ENCODE results near the gene PELI1.
A peak's percentile ranks its signal among the peaks of the same experiment; 100 is the strongest.

DNA sequence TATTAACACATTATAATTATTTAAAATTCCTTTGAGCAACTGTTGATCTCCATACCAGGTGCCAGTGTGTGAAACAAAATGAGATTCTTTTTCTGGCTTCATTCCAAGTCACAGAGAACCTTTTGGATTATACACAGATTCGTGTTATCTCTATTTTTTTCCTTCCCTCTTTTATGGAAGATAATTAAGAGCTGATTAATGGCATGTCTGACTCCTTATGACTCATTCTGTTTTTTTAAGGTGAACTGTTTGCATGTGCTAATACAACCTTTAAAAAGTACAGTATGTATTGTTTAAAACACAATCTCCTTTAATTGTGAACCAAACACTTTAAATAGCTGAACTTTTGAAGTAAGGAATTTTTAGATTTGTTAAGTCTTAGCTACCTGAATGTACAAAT, 39.3 kb downstream of the PELI1 start:
- TF ChIP-seq, protein P1, sequence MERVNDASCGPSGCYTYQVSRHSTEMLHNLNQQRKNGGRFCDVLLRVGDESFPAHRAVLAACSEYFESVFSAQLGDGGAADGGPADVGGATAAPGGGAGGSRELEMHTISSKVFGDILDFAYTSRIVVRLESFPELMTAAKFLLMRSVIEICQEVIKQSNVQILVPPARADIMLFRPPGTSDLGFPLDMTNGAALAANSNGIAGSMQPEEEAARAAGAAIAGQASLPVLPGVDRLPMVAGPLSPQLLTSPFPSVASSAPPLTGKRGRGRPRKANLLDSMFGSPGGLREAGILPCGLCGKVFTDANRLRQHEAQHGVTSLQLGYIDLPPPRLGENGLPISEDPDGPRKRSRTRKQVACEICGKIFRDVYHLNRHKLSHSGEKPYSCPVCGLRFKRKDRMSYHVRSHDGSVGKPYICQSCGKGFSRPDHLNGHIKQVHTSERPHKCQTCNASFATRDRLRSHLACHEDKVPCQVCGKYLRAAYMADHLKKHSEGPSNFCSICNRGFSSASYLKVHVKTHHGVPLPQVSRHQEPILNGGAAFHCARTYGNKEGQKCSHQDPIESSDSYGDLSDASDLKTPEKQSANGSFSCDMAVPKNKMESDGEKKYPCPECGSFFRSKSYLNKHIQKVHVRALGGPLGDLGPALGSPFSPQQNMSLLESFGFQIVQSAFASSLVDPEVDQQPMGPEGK (CRISPR knock-in tag; IDR thresholded peaks at IDR 0.05; ENCODE audit: borderline replicate concordance): no peak
- TF ChIP-seq ZNF565 (CRISPR knock-in tag; conservative IDR thresholded peaks at IDR 0.05; ENCODE audit: low read depth): no peak
- TF ChIP-seq, protein P2, sequence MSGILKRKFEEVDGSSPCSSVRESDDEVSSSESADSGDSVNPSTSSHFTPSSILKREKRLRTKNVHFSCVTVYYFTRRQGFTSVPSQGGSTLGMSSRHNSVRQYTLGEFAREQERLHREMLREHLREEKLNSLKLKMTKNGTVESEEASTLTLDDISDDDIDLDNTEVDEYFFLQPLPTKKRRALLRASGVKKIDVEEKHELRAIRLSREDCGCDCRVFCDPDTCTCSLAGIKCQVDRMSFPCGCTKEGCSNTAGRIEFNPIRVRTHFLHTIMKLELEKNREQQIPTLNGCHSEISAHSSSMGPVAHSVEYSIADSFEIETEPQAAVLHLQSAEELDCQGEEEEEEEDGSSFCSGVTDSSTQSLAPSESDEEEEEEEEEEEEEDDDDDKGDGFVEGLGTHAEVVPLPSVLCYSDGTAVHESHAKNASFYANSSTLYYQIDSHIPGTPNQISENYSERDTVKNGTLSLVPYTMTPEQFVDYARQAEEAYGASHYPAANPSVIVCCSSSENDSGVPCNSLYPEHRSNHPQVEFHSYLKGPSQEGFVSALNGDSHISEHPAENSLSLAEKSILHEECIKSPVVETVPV (CRISPR knock-in tag; IDR thresholded peaks at IDR 0.05): 0 out of 2 replicates have a peak, but pooled peaks have one; percentile 27
- TF ChIP-seq, protein P3, sequence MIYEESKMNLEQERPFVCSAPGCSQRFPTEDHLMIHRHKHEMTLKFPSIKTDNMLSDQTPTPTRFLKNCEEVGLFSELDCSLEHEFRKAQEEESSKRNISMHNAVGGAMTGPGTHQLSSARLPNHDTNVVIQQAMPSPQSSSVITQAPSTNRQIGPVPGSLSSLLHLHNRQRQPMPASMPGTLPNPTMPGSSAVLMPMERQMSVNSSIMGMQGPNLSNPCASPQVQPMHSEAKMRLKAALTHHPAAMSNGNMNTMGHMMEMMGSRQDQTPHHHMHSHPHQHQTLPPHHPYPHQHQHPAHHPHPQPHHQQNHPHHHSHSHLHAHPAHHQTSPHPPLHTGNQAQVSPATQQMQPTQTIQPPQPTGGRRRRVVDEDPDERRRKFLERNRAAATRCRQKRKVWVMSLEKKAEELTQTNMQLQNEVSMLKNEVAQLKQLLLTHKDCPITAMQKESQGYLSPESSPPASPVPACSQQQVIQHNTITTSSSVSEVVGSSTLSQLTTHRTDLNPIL (CRISPR knock-in tag; IDR thresholded peaks at IDR 0.05; ENCODE audit: low read depth): 0 out of 2 replicates have a peak, but pooled peaks have one; percentile 13

Measured in SK-N-SH treated with all-trans-retinoic acid at 6 μM for 48 hours (cell line).